Colonic mucosa (tissue), 4 donors: ENCODE results near the gene PRRT2. TPM values are rescaled to one million over a fixed set of nuclear protein-coding genes. Genes with fewer than 3 reads are reported as not detected.
"Not testable (repeated sequence)": the region's sequence is repeated elsewhere in the genome, so short reads cannot be mapped to it uniquely, and the experiment has no call there.

Experiments used
- DNase-seq: peaks from one replicate; pipeline ENCODE4 v3.0.0-alpha.2; 2020
- H3K27ac ChIP-seq: fragments of 200-600 bp; one replicate; pipeline ENCODE4 v1.8.0; 2021
- H3K27me3 ChIP-seq: fragments of 200-600 bp; one replicate; pipeline ENCODE4 v1.8.0; 2021
- H3K36me3 ChIP-seq: fragments of 200-600 bp; one replicate; pipeline ENCODE4 v1.8.0; 2021
- H3K4me1 ChIP-seq: fragments of 200-600 bp; one replicate; pipeline ENCODE4 v1.8.0; 2021; ENCODE audit warnings: mild to moderate bottlenecking
- H3K4me3 ChIP-seq: fragments of 200-600 bp; one replicate; pipeline ENCODE4 v1.8.0; 2021
- H3K9ac ChIP-seq, 2 donors: one replicate each; pipeline ENCODE4 v1.7.0; 2013; ENCODE audit warnings: control low read depth in 2 of 2, low read depth in 2 of 2, low read length in 2 of 2
- H3K9me3 ChIP-seq: fragments of 200-600 bp; one replicate; pipeline ENCODE4 v1.8.0; 2021
- CTCF ChIP-seq: fragments of 200-600 bp; IDR thresholded peaks from one replicate; pipeline ENCODE4 v1.8.0; 2022; ENCODE audit warnings: antibody characterized with exemption, mild to moderate bottlenecking
- intact Hi-C: fragments of 100-400 bp; cut with DNase I; formaldehyde crosslinking; loops from one replicate; pipeline ENCODE4 v1.14.1; 2022
- total RNA-seq, 2 donors: library from RNA; stranded (reverse); fragmentation: NEBNext Ultra II Directional in 1 of 2; extraction: Animal tissue kit (Norgen Biotek cat#: 25700) in 1 of 2; gene quantifications; one replicate each; pipeline ENCODE4 v1.2.1, GENCODE V29; 2021
- donor health status: healthy.
- donor health status: DM: no; HTN: no; CAD: no.
- donor health status: DM: no; HTN: no; CAD: no.

The PRRT2 gene
- total RNA-seq, 2 donors from 2014 or later = 1.4 to 1.7 TPM

- H3K9me3 ChIP-seq = no peaks in the 10 kb centered on the region
- intact Hi-C loops = no loop called here
- H3K36me3 ChIP-seq = peaks cover 29% of the 10 kb centered on the region
- no peaks in the 10 kb centered on the region for H3K27me3 ChIP-seq
- no peak for TF ChIP-seq CTCF
- H3K9ac ChIP-seq = no peak overlapping the region
- H3K4me3 ChIP-seq = no peak overlapping the region
- H3K4me1 ChIP-seq = peaks cover 13% of the 10 kb centered on the region
- no peak for DNase-seq
- no peak overlapping the region for H3K27ac ChIP-seq
Observed at GRCh38 chr16:29830774-29831173, 18.8 kb downstream of the PRRT2 start.

GRCh38 chr16:29831490-29831889 lies 19.5 kb downstream of the PRRT2 start:
- no peak for TF ChIP-seq CTCF
- no peak overlapping the region for H3K27ac ChIP-seq
- no peaks in the 10 kb centered on the region for H3K9me3 ChIP-seq
- H3K4me3 ChIP-seq = no peak overlapping the region
- peaks cover 8% of the 10 kb centered on the region for H3K4me1 ChIP-seq
- H3K27me3 ChIP-seq = no peaks in the 10 kb centered on the region
- peaks cover 34% of the 10 kb centered on the region for H3K36me3 ChIP-seq
- DNase-seq = no peak
- no peak overlapping the region for H3K9ac ChIP-seq
- intact Hi-C loops = no loop called here

DNA sequence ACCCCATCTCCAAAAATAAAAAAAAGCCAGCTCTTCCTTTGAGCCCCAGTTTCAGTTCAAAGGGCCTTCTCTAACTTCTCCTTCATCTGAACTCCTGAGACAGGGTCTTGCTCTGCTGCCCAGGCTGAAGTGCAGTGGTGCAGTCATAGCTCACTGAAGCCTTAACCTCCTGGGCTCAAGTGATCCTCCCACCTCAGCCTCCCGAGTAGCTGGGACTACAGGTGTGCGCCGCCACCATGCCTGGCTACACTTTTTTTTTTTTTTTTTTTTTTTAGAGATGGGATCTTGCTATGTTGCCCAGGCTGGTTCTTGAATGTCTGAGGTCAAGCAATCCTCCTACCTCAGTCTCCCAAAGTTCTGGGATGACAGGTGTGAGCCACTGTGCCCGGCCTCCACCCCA lies 21.2 kb downstream of the PRRT2 start:
- DNase-seq, H3K9me3 ChIP-seq, intact Hi-C loops, H3K27me3 ChIP-seq, H3K9ac ChIP-seq, H3K27ac ChIP-seq, H3K4me3 ChIP-seq, H3K4me1 ChIP-seq: not testable (repeated sequence)
- H3K36me3 ChIP-seq = peaks cover 50% of the 10 kb centered on the region

DNA sequence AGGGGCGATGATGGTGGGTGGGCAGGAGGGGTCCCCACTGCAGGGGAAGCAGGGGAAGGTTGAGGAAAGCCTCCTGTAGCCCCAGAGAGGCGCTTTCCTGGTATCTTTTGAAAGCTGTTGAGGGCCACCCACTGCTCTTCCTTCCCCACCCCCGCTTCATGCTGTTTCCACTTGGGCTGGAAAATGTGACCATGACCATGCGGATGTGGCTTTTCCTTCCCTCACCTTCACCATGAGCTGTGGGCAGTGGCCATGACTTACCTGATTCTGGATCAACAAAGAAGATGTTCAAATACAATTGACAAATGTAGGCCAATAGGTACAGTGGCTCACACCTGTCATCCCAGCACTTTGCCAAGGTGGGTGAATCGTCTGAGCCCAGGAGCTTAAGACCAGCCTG lies 22.1 kb downstream of the PRRT2 start:
- peaks cover 50% of the 10 kb centered on the region for H3K36me3 ChIP-seq

DNA sequence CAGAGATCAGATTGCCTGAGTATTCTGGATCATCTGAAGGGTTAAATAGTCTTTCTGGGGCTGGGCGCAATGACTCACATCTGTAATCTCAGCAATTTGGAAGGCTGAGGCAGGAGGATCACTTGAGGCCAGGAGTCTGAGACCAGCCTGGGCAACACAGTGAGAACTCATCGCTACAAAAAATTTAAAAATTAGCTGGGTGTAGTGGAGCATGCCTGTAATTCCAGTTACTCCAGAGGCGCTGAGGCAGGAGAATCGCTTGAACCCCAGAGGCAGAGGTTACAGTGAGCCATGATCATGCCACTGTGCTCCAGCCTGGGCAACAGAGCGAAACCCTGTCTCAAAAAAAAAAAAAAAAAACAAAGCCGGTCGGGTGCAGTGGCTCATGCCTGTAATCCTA lies 23.9 kb downstream of the PRRT2 start:
- no peak for TF ChIP-seq CTCF
- Histone ChIP-seq H3K9me3 (no peaks in the 10 kb centered on the region), H3K36me3 (peaks cover 57% of the 10 kb centered on the region), H3K4me1 (no peaks in the 10 kb centered on the region), H3K9ac (no peak overlapping the region), H3K27me3 (no peaks in the 10 kb centered on the region), H3K27ac (no peak overlapping the region), H3K4me3 (no peak overlapping the region)
- no peak for DNase-seq
- intact Hi-C loops = loop anchor here (2.0 kb wide), 1 partner anchor 15 kb away; no protein-coding TSS in a partner anchor

More for the DNA sequence above, 22.1 kb downstream of the PRRT2 start:
- intact Hi-C loops = no loop called here
- no peaks in the 10 kb centered on the region for H3K4me1 ChIP-seq
- no peak overlapping the region for H3K4me3 ChIP-seq
- no peak overlapping the region for H3K27ac ChIP-seq
- H3K9me3 ChIP-seq = no peaks in the 10 kb centered on the region
- no peak for TF ChIP-seq CTCF
- H3K27me3 ChIP-seq = no peaks in the 10 kb centered on the region
- DNase-seq = no peak
- H3K9ac ChIP-seq = no peak overlapping the region

- H3K36me3 ChIP-seq = peaks cover 60% of the 10 kb centered on the region
- no peaks in the 10 kb centered on the region for H3K27me3 ChIP-seq
- H3K27ac ChIP-seq = no peak overlapping the region
- H3K9me3 ChIP-seq = no peaks in the 10 kb centered on the region
- DNase-seq = no peak
- H3K9ac ChIP-seq = no peak overlapping the region
- no peaks in the 10 kb centered on the region for H3K4me1 ChIP-seq
- intact Hi-C loops = loop anchor here (2.0 kb wide), 1 partner anchor 14 kb away; no protein-coding TSS in a partner anchor
- no peak overlapping the region for H3K4me3 ChIP-seq
- TF ChIP-seq CTCF = no peak
Observed at GRCh38 chr16:29836623-29837022, 24.6 kb downstream of the PRRT2 start.
